Trophoblast cell (in vitro differentiated cells and primary cell): ENCODE data around the gene METRN.
"Not testable (repeated sequence)": the region's sequence is repeated elsewhere in the genome, so short reads cannot be mapped to it uniquely, and the experiment has no call there.

Experiments
- DNase-seq, 2 donors: peaks; one replicate each; pipeline ENCODE4 v3.0.0-alpha.2; 2016
- H2AFZ ChIP-seq: 2 replicates; pipeline ENCODE4 v1.6.1; 2013; ENCODE audit warnings: low read length, moderate library complexity, mild to moderate bottlenecking; ENCODE audit not compliant: insufficient read depth, poor library complexity
- H2AK5ac ChIP-seq: 2 replicates; pipeline ENCODE4 v1.6.1; 2013; ENCODE audit warnings: mild to moderate bottlenecking, low read length
- H2BK120ac ChIP-seq: 2 replicates; pipeline ENCODE4 v1.6.1; 2013; ENCODE audit warnings: low read length, mild to moderate bottlenecking, moderate library complexity; ENCODE audit not compliant: insufficient read depth, poor library complexity
- H2BK12ac ChIP-seq: 2 replicates; pipeline ENCODE4 v1.6.1; 2013; ENCODE audit warnings: mild to moderate bottlenecking, low read length, moderate library complexity
- H2BK5ac ChIP-seq: 2 replicates; pipeline ENCODE4 v1.6.1; 2013; ENCODE audit warnings: low read length, low read depth, moderate library complexity, mild to moderate bottlenecking; ENCODE audit not compliant: poor library complexity
- H3K14ac ChIP-seq: 2 replicates; pipeline ENCODE4 v1.6.1; 2013; ENCODE audit warnings: mild to moderate bottlenecking, low read length
- H3K18ac ChIP-seq: 2 replicates; pipeline ENCODE4 v1.6.1; 2013; ENCODE audit warnings: mild to moderate bottlenecking, low read length
- H3K23ac ChIP-seq: 2 replicates; pipeline ENCODE4 v1.6.1; 2013; ENCODE audit warnings: low read length
- H3K27ac ChIP-seq: 2 replicates; pipeline ENCODE4 v1.5.1; 2013; ENCODE audit warnings: low read depth, mild to moderate bottlenecking, inconsistent platforms, low read length, moderate library complexity
- H3K27me3 ChIP-seq: 2 replicates; pipeline ENCODE4 v1.6.1; 2013; ENCODE audit warnings: inconsistent platforms, mild to moderate bottlenecking, low read length, moderate library complexity; ENCODE audit not compliant: insufficient read depth
- H3K36me3 ChIP-seq, 2 experiments: 1 replicate in 1 of 2; 2 replicates in 1 of 2; pipeline ENCODE4 v1.6.1; 2013; ENCODE audit warnings: low read length in 2 of 2, mild to moderate bottlenecking in 2 of 2, moderate library complexity in 1 of 2; ENCODE audit not compliant: insufficient read depth in 2 of 2, control insufficient read depth in 1 of 2
- H3K4ac ChIP-seq: 2 replicates; pipeline ENCODE4 v1.6.1; 2013; ENCODE audit warnings: low read depth, mild to moderate bottlenecking, low read length, moderate library complexity
- H3K4me1 ChIP-seq, 2 experiments: 1 replicate in 1 of 2; 2 replicates in 1 of 2; pipeline ENCODE4 v1.6.1; 2013; ENCODE audit warnings: low read length in 2 of 2, mild to moderate bottlenecking in 2 of 2, moderate library complexity in 1 of 2; ENCODE audit not compliant: insufficient read depth in 2 of 2, control insufficient read depth in 1 of 2
- H3K4me2 ChIP-seq: 2 replicates; pipeline ENCODE4 v1.6.1; 2013; ENCODE audit warnings: inconsistent platforms, mild to moderate bottlenecking, low read length, moderate library complexity
- H3K4me3 ChIP-seq: 2 replicates; pipeline ENCODE4 v1.5.1; 2013; ENCODE audit warnings: mild to moderate bottlenecking, low read depth, low read length, inconsistent platforms
- H3K79me1 ChIP-seq: one replicate; pipeline ENCODE4 v1.6.1; 2013; ENCODE audit warnings: low read length
- H3K79me2 ChIP-seq: 2 replicates; pipeline ENCODE4 v1.6.1; 2013; ENCODE audit warnings: low read length, mild to moderate bottlenecking; ENCODE audit not compliant: control insufficient read depth, insufficient read depth, poor library complexity
- H3K9ac ChIP-seq: 2 replicates; pipeline ENCODE4 v1.6.1; 2013; ENCODE audit warnings: mild to moderate bottlenecking, low read length
- H3K9me3 ChIP-seq: 2 replicates; pipeline ENCODE4 v1.6.1; 2013; ENCODE audit warnings: low read depth, mild to moderate bottlenecking, control low read depth, inconsistent platforms, low read length; ENCODE audit not compliant: insufficient read depth
- H4K12ac ChIP-seq: 2 replicates; pipeline ENCODE4 v1.6.1; 2013; ENCODE audit warnings: low read depth, mild to moderate bottlenecking, low read length, moderate library complexity
- H4K8ac ChIP-seq: 2 replicates; pipeline ENCODE4 v1.6.1; 2013; ENCODE audit warnings: low read depth, mild to moderate bottlenecking, low read length, moderate library complexity
- H4K91ac ChIP-seq: one replicate; pipeline ENCODE4 v1.6.1; 2013; ENCODE audit warnings: low read depth, mild to moderate bottlenecking, low read length, moderate library complexity
- WGBS: extraction: QIAGEN DNeasy Blood & Tissue Kit; methylation state at CpG from one replicate; pipeline ENCODE4 v1.1.7; 2013; ENCODE audit warnings: missing lambda C conversion rate; ENCODE audit not compliant: insufficient read length, insufficient coverage; ENCODE audit errors: extremely low coverage; 5-methylcytosine and 5-hydroxymethylcytosine counted together

Gene METRN

GRCh38 chr16:752007-752312, 37.0 kb downstream of the METRN start:
- H3K36me3 ChIP-seq = no peaks in the 10 kb centered on the region
- H2BK120ac ChIP-seq = no peak overlapping the region
- H3K4ac ChIP-seq = no peak overlapping the region
- H4K91ac ChIP-seq = no peak overlapping the region
- no peaks in the 10 kb centered on the region for H3K79me2 ChIP-seq
- H3K79me1 ChIP-seq = no peaks in the 10 kb centered on the region
- H3K4me3 ChIP-seq = no peak overlapping the region
- H2AFZ ChIP-seq = no peak overlapping the region
- peaks cover 5% of the 10 kb centered on the region for H3K9me3 ChIP-seq
- H3K4me1 ChIP-seq = no peaks in the 10 kb centered on the region
- H3K23ac ChIP-seq = no peak overlapping the region
- no peak overlapping the region for H2AK5ac ChIP-seq
- no peak overlapping the region for H3K9ac ChIP-seq
- no peak overlapping the region for H3K14ac ChIP-seq
- no peak overlapping the region for H3K18ac ChIP-seq
- no CpG with 5 or more reads among the region's 10 CpGs for WGBS
- no peak overlapping the region for H3K27ac ChIP-seq
- H2BK12ac ChIP-seq = no peak overlapping the region
- H3K4me2 ChIP-seq = no peak overlapping the region
- no peaks in the 10 kb centered on the region for H3K27me3 ChIP-seq
- no peak overlapping the region for H2BK5ac ChIP-seq
- H4K12ac ChIP-seq = no peak overlapping the region
- no peak overlapping the region for H4K8ac ChIP-seq
- no peak for DNase-seq

GRCh38 chr16:754121-754607, 39.2 kb downstream of the METRN start:
- not testable (repeated sequence) for H2BK120ac ChIP-seq, H2AK5ac ChIP-seq, DNase-seq, H4K12ac ChIP-seq, H3K4me3 ChIP-seq, H2AFZ ChIP-seq, H3K4me2 ChIP-seq, H3K9me3 ChIP-seq, H2BK5ac ChIP-seq, H3K4me1 ChIP-seq, H3K9ac ChIP-seq, H3K23ac ChIP-seq, H3K27me3 ChIP-seq, H3K18ac ChIP-seq, H4K8ac ChIP-seq, H3K4ac ChIP-seq, H3K36me3 ChIP-seq, H3K79me1 ChIP-seq, H3K14ac ChIP-seq, H3K27ac ChIP-seq, H2BK12ac ChIP-seq, H4K91ac ChIP-seq, H3K79me2 ChIP-seq
- no CpG with 5 or more reads among the region's 11 CpGs for WGBS

GRCh38 chr16:754656-755055, 39.7 kb downstream of the METRN start:
- Histone ChIP-seq H3K14ac (no peak overlapping the region), H2AFZ (no peak overlapping the region), H3K4me2 (no peak overlapping the region), H2BK12ac (no peak overlapping the region), H3K4me1 (peaks cover under 1 to 2% of the 10 kb centered on the region in 2 experiments), H3K4ac (no peak overlapping the region), H3K79me1 (peaks cover 3% of the 10 kb centered on the region), H3K23ac (no peak overlapping the region), H4K91ac (no peak overlapping the region), H3K27me3 (no peaks in the 10 kb centered on the region), H3K36me3 (no peaks in the 10 kb centered on the region), H3K27ac (no peak overlapping the region), H2BK5ac (no peak overlapping the region), H2BK120ac (no peak overlapping the region), H3K18ac (no peak overlapping the region), H4K12ac (no peak overlapping the region), H3K9ac (no peak overlapping the region), H4K8ac (no peak overlapping the region), H3K9me3 (peaks cover 5% of the 10 kb centered on the region), H3K4me3 (no peak overlapping the region), H3K79me2 (no peaks in the 10 kb centered on the region), H2AK5ac (no peak overlapping the region)
- no peak for DNase-seq
- no CpG with 5 or more reads among the region's 11 CpGs for WGBS

GRCh38 chr16:756428-756827, 41.5 kb downstream of the METRN start:
- H3K36me3 ChIP-seq = no peaks in the 10 kb centered on the region
- H3K9ac ChIP-seq = no peak overlapping the region
- peaks cover 12% of the 10 kb centered on the region in 2 experiments for H3K4me1 ChIP-seq
- H2BK120ac ChIP-seq = no peak overlapping the region
- no peak overlapping the region for H2BK5ac ChIP-seq
- H3K4me2 ChIP-seq = no peak overlapping the region
- no peak overlapping the region for H4K12ac ChIP-seq
- WGBS = no CpG with 5 or more reads among the region's 5 CpGs
- no peak overlapping the region for H3K14ac ChIP-seq
- H3K79me1 ChIP-seq = peaks cover 3% of the 10 kb centered on the region
- no peak overlapping the region for H2AFZ ChIP-seq
- H2BK12ac ChIP-seq = no peak overlapping the region
- H3K4me3 ChIP-seq = no peak overlapping the region
- H3K27ac ChIP-seq = no peak overlapping the region
- H4K8ac ChIP-seq = no peak overlapping the region
- DNase-seq = no peak
- no peak overlapping the region for H3K4ac ChIP-seq
- no peaks in the 10 kb centered on the region for H3K27me3 ChIP-seq
- no peak overlapping the region for H4K91ac ChIP-seq
- H3K23ac ChIP-seq = no peak overlapping the region
- no peak overlapping the region for H2AK5ac ChIP-seq
- no peak overlapping the region for H3K18ac ChIP-seq
- no peaks in the 10 kb centered on the region for H3K79me2 ChIP-seq
- H3K9me3 ChIP-seq = peaks cover 5% of the 10 kb centered on the region
